Measurements from ENCODE around the gene CAV1.

The CAV1 gene

GRCh38 chr7:116544487-116544886, 19.7 kb downstream of the CAV1 start:
- no peak for TF ChIP-seq CTCF (IDR thresholded peaks at IDR 0.05; ENCODE audit: insufficient read depth, low read length, poor library complexity, severe bottlenecking)
- no peak for DNase-seq (ENCODE audit: extremely low read depth, insufficient read length)
- no peaks in the 10 kb centered on the region for H3K27me3 ChIP-seq (replicated peaks; ENCODE audit: control insufficient read depth, insufficient read depth, low read length)
- H3K36me3 ChIP-seq (ENCODE audit: control insufficient read depth, insufficient read depth, low read length) = no peaks in the 10 kb centered on the region
- H3K4me3 ChIP-seq (replicated peaks; ENCODE audit: low read depth, low read length) = no peak overlapping the region

GRCh38 chr7:116545411-116545993, 20.7 kb downstream of the CAV1 start:
- H3K4me3 ChIP-seq (replicated peaks; ENCODE audit: low read depth, low read length) = no peak overlapping the region
- DNase-seq (ENCODE audit: extremely low read depth, insufficient read length) = no peak
- H3K36me3 ChIP-seq (ENCODE audit: control insufficient read depth, insufficient read depth, low read length) = no peaks in the 10 kb centered on the region
- TF ChIP-seq CTCF (IDR thresholded peaks at IDR 0.05; ENCODE audit: insufficient read depth, low read length, poor library complexity, severe bottlenecking) = no peak
- H3K27me3 ChIP-seq (replicated peaks; ENCODE audit: control insufficient read depth, insufficient read depth, low read length) = no peaks in the 10 kb centered on the region

GRCh38 chr7:116546054-116546453, 21.2 kb downstream of the CAV1 start:
- TF ChIP-seq CTCF (IDR thresholded peaks at IDR 0.05; ENCODE audit: insufficient read depth, low read length, poor library complexity, severe bottlenecking) = no peak
- H3K36me3 ChIP-seq (ENCODE audit: control insufficient read depth, insufficient read depth, low read length) = no peaks in the 10 kb centered on the region
- no peak overlapping the region for H3K4me3 ChIP-seq (replicated peaks; ENCODE audit: low read depth, low read length)
- no peaks in the 10 kb centered on the region for H3K27me3 ChIP-seq (replicated peaks; ENCODE audit: control insufficient read depth, insufficient read depth, low read length)
- no peak for DNase-seq (ENCODE audit: extremely low read depth, insufficient read length)

- no peak for TF ChIP-seq CTCF (IDR thresholded peaks at IDR 0.05; ENCODE audit: insufficient read depth, low read length, poor library complexity, severe bottlenecking)
- Histone ChIP-seq H3K36me3 (ENCODE audit: control insufficient read depth, insufficient read depth, low read length) (no peaks in the 10 kb centered on the region), H3K27me3 (replicated peaks; ENCODE audit: control insufficient read depth, insufficient read depth, low read length) (no peaks in the 10 kb centered on the region), H3K4me3 (replicated peaks; ENCODE audit: low read depth, low read length) (no peak overlapping the region)
- DNase-seq (ENCODE audit: extremely low read depth, insufficient read length) = no peak
Measured at GRCh38 chr7:116546916-116547315, 22.1 kb downstream of the CAV1 start.

GRCh38 chr7:116547347-116547746, 22.5 kb downstream of the CAV1 start:
- Histone ChIP-seq H3K27me3 (replicated peaks; ENCODE audit: control insufficient read depth, insufficient read depth, low read length) (no peaks in the 10 kb centered on the region), H3K36me3 (ENCODE audit: control insufficient read depth, insufficient read depth, low read length) (no peaks in the 10 kb centered on the region), H3K4me3 (replicated peaks; ENCODE audit: low read depth, low read length) (no peak overlapping the region)
- DNase-seq (ENCODE audit: extremely low read depth, insufficient read length) = no peak
- TF ChIP-seq CTCF (IDR thresholded peaks at IDR 0.05; ENCODE audit: insufficient read depth, low read length, poor library complexity, severe bottlenecking) = no peak

- DNase-seq (ENCODE audit: extremely low read depth, insufficient read length) = peak; percentile 25
- no peaks in the 10 kb centered on the region for H3K36me3 ChIP-seq (ENCODE audit: control insufficient read depth, insufficient read depth, low read length)
- no peaks in the 10 kb centered on the region for H3K27me3 ChIP-seq (replicated peaks; ENCODE audit: control insufficient read depth, insufficient read depth, low read length)
- TF ChIP-seq CTCF (IDR thresholded peaks at IDR 0.05; ENCODE audit: insufficient read depth, low read length, poor library complexity, severe bottlenecking) = no peak
- H3K4me3 ChIP-seq (replicated peaks; ENCODE audit: low read depth, low read length) = no peak overlapping the region
Measured at GRCh38 chr7:116548506-116548905, 23.7 kb downstream of the CAV1 start.
